Cardiac muscle cell (in vitro differentiated cells and primary cell): ENCODE results near the gene KIF26A. TPM values are rescaled to one million over a fixed set of nuclear protein-coding genes. Genes with fewer than 3 reads are reported as not detected.

Source experiments
- DNase-seq, 2 donors: peaks; one replicate each; pipeline versions ENCODE4 v3.0.0 to v3.0.0-alpha.2; 2010 to 2017; ENCODE audit warnings: low read depth in 1 of 2, low spot score in 1 of 2
- H3K27ac ChIP-seq: fragments of 200-600 bp; sonication (generic); 2 replicates; pipeline ENCODE4 v1.5.1; 2016
- H3K27me3 ChIP-seq: fragments of 200-600 bp; sonication (generic); 2 replicates; pipeline ENCODE4 v1.6.0; 2016; ENCODE audit warnings: control low read depth
- H3K36me3 ChIP-seq: fragments of 200-600 bp; sonication (generic); 2 replicates; pipeline ENCODE4 v1.5.1; 2016; ENCODE audit warnings: control low read depth
- H3K4me1 ChIP-seq: fragments of 200-600 bp; sonication (generic); 2 replicates; pipeline ENCODE4 v1.8.1; 2017; ENCODE audit warnings: low read depth, mild to moderate bottlenecking, mixed run types
- H3K4me3 ChIP-seq: fragments of 200-600 bp; sonication (generic); 2 replicates; pipeline ENCODE4 v1.5.1; 2016; ENCODE audit warnings: mild to moderate bottlenecking
- H3K9me3 ChIP-seq: fragments of 200-600 bp; sonication (generic); 2 replicates; pipeline ENCODE4 v1.5.1; 2017; ENCODE audit warnings: low read depth, mild to moderate bottlenecking, control low read depth
- CTCF ChIP-seq: IDR thresholded peaks from 2 replicates; pipeline ENCODE4 v1.5.1; 2012; ENCODE audit warnings: low read depth, mild to moderate bottlenecking, low read length
- polyA plus RNA-seq: library from polyadenylated mRNA; unstranded; fragments of >200 nt; fragmentation: Nextera tagmentation; extraction: Ambion mirVana; gene quantifications from 2 replicates; pipeline ENCODE4 v1.2.1, GENCODE V29; 2016
- total RNA-seq: library from RNA; depleted of rRNA; stranded (reverse); fragments of >200 nt; gene quantifications from 2 replicates; pipeline ENCODE4 v1.2.3, GENCODE V29; 2016

Gene KIF26A
- total and polyA plus RNA-seq, 2 experiments from 2014 or later: 9.9 to 74.9 TPM

DNA sequence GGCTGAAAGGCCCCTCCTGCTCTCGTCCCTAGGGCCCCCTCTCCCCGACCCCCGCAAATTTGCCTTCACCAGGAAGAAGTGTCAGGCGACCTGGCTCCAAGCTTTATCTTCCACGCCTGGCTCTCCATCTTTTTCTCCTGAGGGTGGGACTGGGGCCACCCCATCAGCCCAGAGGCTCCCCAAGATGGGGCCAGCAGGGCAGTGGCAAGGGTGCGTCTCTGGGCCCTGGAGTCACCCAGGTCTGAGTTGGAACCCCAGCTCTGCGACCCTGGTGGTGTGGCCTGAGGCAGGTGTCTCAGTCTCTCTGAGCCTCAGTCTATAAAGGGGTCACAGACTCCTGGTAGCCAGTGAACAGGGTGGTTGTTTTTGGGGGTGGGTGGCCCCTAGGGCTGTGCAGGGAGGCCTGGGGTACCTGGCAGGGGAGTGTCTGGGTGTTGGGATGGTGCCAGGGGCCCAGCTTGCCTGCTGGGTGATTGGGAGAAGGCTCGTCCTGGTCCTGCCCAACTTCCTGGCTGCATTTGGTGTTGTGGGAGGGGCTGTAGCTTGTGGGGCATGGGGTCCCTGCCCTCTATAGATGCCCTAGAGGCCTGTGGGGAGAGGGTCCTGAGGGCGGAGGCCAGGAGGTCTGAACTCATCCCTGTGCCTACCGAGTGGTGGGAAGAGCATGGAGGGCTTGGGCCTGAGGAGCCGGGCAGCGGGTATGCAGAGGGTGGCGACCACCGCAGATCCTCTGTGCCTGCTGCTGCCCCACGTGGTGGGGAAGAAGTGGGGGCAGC, 7.6 kb downstream of the KIF26A start:
- H3K27ac ChIP-seq: no peak overlapping the region
- TF ChIP-seq CTCF: no peak
- no peaks in the 10 kb centered on the region for H3K9me3 ChIP-seq
- no peak overlapping the region for H3K4me3 ChIP-seq
- no peaks in the 10 kb centered on the region for H3K27me3 ChIP-seq
- no peak for DNase-seq
- H3K4me1 ChIP-seq: peaks cover 28% of the 10 kb centered on the region
- no peaks in the 10 kb centered on the region for H3K36me3 ChIP-seq

- H3K27ac ChIP-seq: no peak overlapping the region
- no peak overlapping the region for H3K4me3 ChIP-seq
- DNase-seq: no peak
- no peaks in the 10 kb centered on the region for H3K9me3 ChIP-seq
- H3K4me1 ChIP-seq: peaks cover 34% of the 10 kb centered on the region
- H3K27me3 ChIP-seq: no peaks in the 10 kb centered on the region
- no peaks in the 10 kb centered on the region for H3K36me3 ChIP-seq
- TF ChIP-seq CTCF: no peak
Observed at GRCh38 chr14:104146651-104147345, 8.4 kb downstream of the KIF26A start.

- TF ChIP-seq CTCF: no peak
- Histone ChIP-seq H3K27ac (peak overlapping the region; percentile 82), H3K4me3 (no peak overlapping the region), H3K36me3 (no peaks in the 10 kb centered on the region), H3K4me1 (peaks cover 34% of the 10 kb centered on the region), H3K27me3 (no peaks in the 10 kb centered on the region), H3K9me3 (no peaks in the 10 kb centered on the region)
- DNase-seq: no peak
Observed at GRCh38 chr14:104147346-104148125, 9.1 kb downstream of the KIF26A start.

DNA sequence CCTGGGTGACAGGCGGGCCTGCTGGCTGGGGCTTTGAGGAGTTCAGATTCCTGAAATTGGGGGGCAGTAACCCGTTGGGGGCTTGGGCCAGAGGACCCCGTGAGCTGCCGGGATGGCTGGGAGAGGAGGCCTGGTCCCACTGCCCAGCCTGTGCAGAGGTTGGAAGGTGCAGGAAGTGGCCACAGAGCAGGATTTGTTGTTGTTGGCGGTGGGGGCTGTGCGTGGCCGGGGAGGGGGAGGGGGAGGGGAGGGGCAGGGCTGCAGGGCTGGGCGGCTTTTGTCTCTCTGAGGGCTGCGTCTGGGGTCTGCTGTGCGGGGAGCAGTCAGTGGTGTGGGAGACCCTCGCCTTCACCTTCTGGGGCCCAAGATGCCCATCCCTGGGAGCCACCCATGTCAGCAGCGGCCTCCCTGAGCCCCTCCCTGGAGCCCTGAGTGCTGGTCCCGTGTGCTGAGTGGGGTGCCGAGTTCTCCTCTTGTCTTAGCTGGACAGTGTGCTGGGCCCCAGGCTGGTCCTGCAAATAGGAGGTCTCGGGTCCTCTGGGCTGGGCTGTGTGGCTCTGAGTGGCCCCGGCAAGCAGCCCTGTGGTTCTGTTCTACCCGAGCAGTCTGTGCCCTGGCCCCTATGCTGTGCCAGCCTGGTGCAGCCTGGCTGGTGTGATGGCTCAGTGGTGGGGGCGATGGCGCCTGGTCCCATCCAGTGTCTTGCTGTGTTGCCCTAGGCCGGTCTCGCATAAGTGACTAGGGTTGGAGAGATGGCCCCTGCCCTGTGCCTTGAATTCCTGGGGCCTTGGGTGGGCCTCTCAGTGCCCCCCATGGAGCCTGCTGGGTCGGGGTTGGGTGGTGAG, 10.3 kb downstream of the KIF26A start:
- H3K4me1 ChIP-seq: peaks cover 34% of the 10 kb centered on the region
- peak overlapping the region; percentile 82 for H3K27ac ChIP-seq
- TF ChIP-seq CTCF: no peak
- DNase-seq: no peak
- H3K36me3 ChIP-seq: no peaks in the 10 kb centered on the region
- H3K9me3 ChIP-seq: no peaks in the 10 kb centered on the region
- H3K4me3 ChIP-seq: no peak overlapping the region
- H3K27me3 ChIP-seq: no peaks in the 10 kb centered on the region

DNA sequence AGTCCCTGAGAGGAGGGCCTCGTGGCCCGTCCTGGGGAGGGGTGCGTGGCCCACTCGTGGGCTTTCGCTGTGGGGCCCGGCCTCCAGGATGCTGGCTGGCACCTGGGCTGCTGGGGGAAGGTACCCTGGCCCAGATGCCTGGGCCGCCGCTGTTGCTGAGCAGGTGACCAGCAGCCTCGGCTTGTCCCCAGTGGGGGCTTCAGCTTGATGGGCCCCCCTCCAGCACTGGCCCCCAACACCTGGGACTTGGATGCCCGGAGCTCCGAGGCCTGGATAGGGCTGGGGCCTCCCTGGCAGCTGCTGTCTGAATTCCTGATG, 10.8 kb downstream of the KIF26A start:
- peak overlapping the region; percentile 82 for H3K27ac ChIP-seq
- DNase-seq: no peak
- peaks cover 34% of the 10 kb centered on the region for H3K4me1 ChIP-seq
- no peaks in the 10 kb centered on the region for H3K27me3 ChIP-seq
- TF ChIP-seq CTCF: no peak
- no peaks in the 10 kb centered on the region for H3K36me3 ChIP-seq
- no peak overlapping the region for H3K4me3 ChIP-seq
- no peaks in the 10 kb centered on the region for H3K9me3 ChIP-seq
